Prostate gland (tissue), 2 donors: ENCODE results near the gene NDUFA8.

Experiments used
- CTCF ChIP-seq, 4 experiments: fragments of 200-600 bp in 2 of 4; fragments of 450-650 bp in 2 of 4; sonication (generic) in 2 of 4; IDR thresholded peaks; 1 replicate in 3 of 4; 2 replicates in 1 of 4; pipeline ENCODE4 v1.5.1; 2016 to 2019; ENCODE audit warnings: antibody characterized with exemption in 4 of 4, mild to moderate bottlenecking in 2 of 4, moderate library complexity in 2 of 4
- POLR2A ChIP-seq: fragments of 450-650 bp; IDR thresholded peaks from one replicate; pipeline ENCODE4 v1.6.1; 2016; ENCODE audit warnings: antibody characterized with exemption, mild to moderate bottlenecking
- POLR2AphosphoS5 ChIP-seq: sonication (generic); formaldehyde crosslinking; IDR thresholded peaks from one replicate; pipeline ENCODE4 v1.6.1; 2017; ENCODE audit warnings: antibody characterized with exemption

- TF ChIP-seq POLR2A, result no peak
- TF ChIP-seq CTCF (IDR thresholded peaks at IDR 0.05), result no peak
- TF ChIP-seq POLR2AphosphoS5, result no peak
These were observed 25.5 kb downstream of the NDUFA8 start for GRCh38 chr9:122133984-122134535.
